Heart left ventricle (tissue), 13 donors: ENCODE measurements around the gene MKLN1.

Experiments used
- POLR2A ChIP-seq, 2 donors: fragments of 450-650 bp; IDR thresholded peaks; one replicate each; pipeline ENCODE4 v1.6.1; 2017; ENCODE audit warnings: antibody characterized with exemption in 2 of 2, mild to moderate bottlenecking in 2 of 2, moderate library complexity in 2 of 2
- TF ChIP-seq, protein P1 (sequence below), 12 donors: fragments of 200-600 bp; sonication (generic) in 4 of 12; IDR thresholded peaks; one replicate each; pipeline versions ENCODE4 v1.5.0 to v1.8.0; 2018 to 2022; ENCODE audit warnings: antibody characterized with exemption in 12 of 12, mild to moderate bottlenecking in 5 of 12
- donor health status: ischemic (EF 13 %, LVEDD 7.1; RV severe dilation, severe dysfunction).
- donor health status: DM: no; HTN: yes; CAD: no.
- donor health status: DM: no; HTN: no; CAD: no.
- donor health status: ischemic (EF 25% LVEDD 6.9; RV normal size, moderate dysfunction).
- donor health status: ischemic (EF 25% LVEDD 5.7; RV mildly dilated, moderate dysfunction).
- donor health status: ischemic (EF 35%, LVEDD 5.7; RV mildly dilated, moderate dysfunction).
- donor health status: nonischemic (EF 11% LVEDD 7.7; RV severe dilation, severe dysfunction).
- donor health status: DM: yes; HTN: yes; CAD: no.
- donor health status: PGD.
- donor health status: ischemic (EF 29% LVEDD 5.4; RV normal size, mild dysfunction).
- donor health status: nonischemic (EF 23%, LVEDD 6.1; RV moderate dilation, normal function).

DNA sequence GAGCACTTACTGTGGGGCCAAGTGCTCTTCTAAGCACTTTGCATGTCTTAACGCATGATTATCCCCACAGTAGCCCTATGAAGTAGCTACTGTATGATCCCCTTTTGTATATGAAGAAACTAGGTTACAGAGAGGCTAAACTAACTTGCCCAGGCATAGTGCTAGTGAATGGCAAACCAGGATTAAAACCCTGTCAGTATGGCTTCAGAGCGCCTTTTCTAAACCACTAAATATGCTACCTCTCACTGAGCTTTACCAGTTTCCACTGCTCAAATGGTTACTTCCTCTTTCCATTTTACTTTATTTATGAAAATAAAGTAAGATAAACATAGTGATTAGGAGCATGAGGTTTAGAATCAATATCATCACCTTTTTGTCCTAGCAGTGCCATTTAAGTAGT, 155.1 kb downstream of the MKLN1 start:
- TF ChIP-seq, protein P1, sequence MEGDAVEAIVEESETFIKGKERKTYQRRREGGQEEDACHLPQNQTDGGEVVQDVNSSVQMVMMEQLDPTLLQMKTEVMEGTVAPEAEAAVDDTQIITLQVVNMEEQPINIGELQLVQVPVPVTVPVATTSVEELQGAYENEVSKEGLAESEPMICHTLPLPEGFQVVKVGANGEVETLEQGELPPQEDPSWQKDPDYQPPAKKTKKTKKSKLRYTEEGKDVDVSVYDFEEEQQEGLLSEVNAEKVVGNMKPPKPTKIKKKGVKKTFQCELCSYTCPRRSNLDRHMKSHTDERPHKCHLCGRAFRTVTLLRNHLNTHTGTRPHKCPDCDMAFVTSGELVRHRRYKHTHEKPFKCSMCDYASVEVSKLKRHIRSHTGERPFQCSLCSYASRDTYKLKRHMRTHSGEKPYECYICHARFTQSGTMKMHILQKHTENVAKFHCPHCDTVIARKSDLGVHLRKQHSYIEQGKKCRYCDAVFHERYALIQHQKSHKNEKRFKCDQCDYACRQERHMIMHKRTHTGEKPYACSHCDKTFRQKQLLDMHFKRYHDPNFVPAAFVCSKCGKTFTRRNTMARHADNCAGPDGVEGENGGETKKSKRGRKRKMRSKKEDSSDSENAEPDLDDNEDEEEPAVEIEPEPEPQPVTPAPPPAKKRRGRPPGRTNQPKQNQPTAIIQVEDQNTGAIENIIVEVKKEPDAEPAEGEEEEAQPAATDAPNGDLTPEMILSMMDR (IDR thresholded peaks at IDR 0.05), result no peak
- no peak for TF ChIP-seq POLR2A (IDR thresholded peaks at IDR 0.05)
